Spleen (tissue), 7 donors: ENCODE measurements around the gene PGS1.
A peak's percentile ranks its signal among the peaks of the same experiment; 100 is the strongest.

ENCODE experiments used
- CTCF ChIP-seq, 11 experiments: fragments of 200-600 bp in 7 of 11; fragments of 450-650 bp in 4 of 11; sonication (generic) in 4 of 11; IDR thresholded peaks in 8 of 11; conservative IDR thresholded peaks in 3 of 11; 1 replicate in 7 of 11; 2 replicates in 4 of 11; pipeline versions ENCODE4 v1.4.0 to v1.8.0; 2016 to 2021; ENCODE audit warnings: antibody characterized with exemption in 11 of 11, inconsistent platforms in 4 of 11, mild to moderate bottlenecking in 1 of 11
- POLR2A ChIP-seq, 3 donors: fragments of 450-650 bp; IDR thresholded peaks; one replicate each; pipeline ENCODE4 v1.5.1; 2017; ENCODE audit warnings: antibody characterized with exemption in 3 of 3, mild to moderate bottlenecking in 1 of 3
- donor health status: DM: no; HTN: no; CAD: no; lungs with moderate emphysema.
- donor health status: DM: no; HTN: no; CAD: no.
- donor health status: DM: no; HTN: no; CAD: no.

- TF ChIP-seq CTCF (IDR thresholded peaks at IDR 0.05 in 8 of 11, conservative IDR thresholded peaks at IDR 0.05 in 3 of 11) (peak; percentile 94 to 98 (median 96)), POLR2A (IDR thresholded peaks at IDR 0.05) (no peak)
Observed at GRCh38 chr17:78360371-78361224, 17.9 kb upstream of the PGS1 start.
